SU-DHL-6 (cell line): Measurements from ENCODE around the gene LDB2.

Source experiments
- CTCF ChIP-seq: fragments of 200-600 bp; sonication (generic); IDR thresholded peaks from one replicate; pipeline ENCODE4 v1.5.1; 2017; ENCODE audit warnings: antibody characterized with exemption, mild to moderate bottlenecking, low read length, moderate library complexity; ENCODE audit not compliant: insufficient read depth, poor library complexity, severe bottlenecking
- EZH2phosphoT487 ChIP-seq: fragments of 200-600 bp; sonication (generic), shearing (Covaris generic); conservative IDR thresholded peaks from 2 replicates; pipeline ENCODE4 v1.6.1; 2018; ENCODE audit warnings: mild to moderate bottlenecking, antibody characterized with exemption, low read length, moderate library complexity, mixed read lengths

- no peak for TF ChIP-seq CTCF
- TF ChIP-seq EZH2phosphoT487, result no peak
Measured at GRCh38 chr4:16472537-16472936, 425.9 kb downstream of the LDB2 start.
